ENCODE data around the gene IFT88.
"Not testable (repeated sequence)": the region's sequence is repeated elsewhere in the genome, so short reads cannot be mapped to it uniquely, and the experiment has no call there.

IFT88 gene

GRCh38 chr13:20636079-20636478 lies 69.1 kb downstream of the IFT88 start:
- DNase-seq = no peak

DNA sequence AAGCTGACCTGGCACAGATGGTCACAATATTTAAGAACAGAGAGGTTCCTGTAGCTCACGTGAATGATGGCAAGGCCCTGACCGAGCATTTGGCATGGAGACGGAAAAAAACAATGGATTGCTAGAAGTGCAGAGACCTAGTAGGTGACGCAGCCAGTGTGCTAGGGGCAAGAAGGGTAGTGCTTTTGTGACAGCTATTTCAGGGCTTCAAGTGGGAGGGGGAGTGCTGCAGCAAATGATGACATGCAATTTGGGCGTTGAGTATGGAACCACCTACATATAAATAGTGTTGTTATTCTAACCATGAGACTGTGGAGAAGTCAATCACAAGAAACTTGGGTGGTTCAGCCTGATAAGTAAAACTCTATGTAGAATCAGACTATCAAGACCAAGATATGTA lies 70.9 kb downstream of the IFT88 start:
- DNase-seq = no peak

GRCh38 chr13:20647758-20648157 lies 80.8 kb downstream of the IFT88 start:
- no peak for DNase-seq

- no peak for DNase-seq
Observed at GRCh38 chr13:20652946-20653345, 86.0 kb downstream of the IFT88 start.

- no peak for DNase-seq
Observed at GRCh38 chr13:20654156-20654555, 87.2 kb downstream of the IFT88 start.

DNA sequence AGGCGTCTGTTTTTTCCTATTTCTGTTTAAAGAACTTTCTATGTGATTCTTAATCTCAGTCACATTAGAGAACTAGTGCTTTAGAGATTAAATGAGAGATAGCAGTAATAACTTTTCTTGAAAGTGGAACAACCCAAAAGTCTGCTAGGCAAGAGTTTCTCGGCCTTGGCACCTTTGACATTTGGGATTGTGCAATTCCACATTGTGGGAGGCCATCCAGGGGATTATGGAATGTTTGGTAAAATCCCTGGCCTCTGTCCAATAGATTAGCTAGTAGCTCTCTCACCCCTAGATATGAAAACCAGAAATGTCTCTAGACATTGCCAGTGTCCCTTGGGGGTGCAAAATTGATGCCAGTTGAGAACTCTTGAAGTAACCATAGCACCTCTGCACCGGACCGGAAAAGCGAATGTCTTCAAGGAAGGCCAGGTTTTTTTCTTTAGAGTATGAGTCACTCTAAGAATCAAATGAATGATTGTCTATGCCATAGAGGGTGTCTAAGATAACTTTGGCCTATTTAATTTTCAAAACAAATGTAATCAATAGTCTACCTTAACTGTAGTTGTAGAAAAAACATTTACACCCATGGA lies 91.6 kb downstream of the IFT88 start:
- DNase-seq = no peak

- no peak for DNase-seq
Observed at GRCh38 chr13:20664351-20664750, 97.4 kb downstream of the IFT88 start.

- no peak for DNase-seq
Observed at GRCh38 chr13:20666948-20667347, 100.0 kb downstream of the IFT88 start.

DNA sequence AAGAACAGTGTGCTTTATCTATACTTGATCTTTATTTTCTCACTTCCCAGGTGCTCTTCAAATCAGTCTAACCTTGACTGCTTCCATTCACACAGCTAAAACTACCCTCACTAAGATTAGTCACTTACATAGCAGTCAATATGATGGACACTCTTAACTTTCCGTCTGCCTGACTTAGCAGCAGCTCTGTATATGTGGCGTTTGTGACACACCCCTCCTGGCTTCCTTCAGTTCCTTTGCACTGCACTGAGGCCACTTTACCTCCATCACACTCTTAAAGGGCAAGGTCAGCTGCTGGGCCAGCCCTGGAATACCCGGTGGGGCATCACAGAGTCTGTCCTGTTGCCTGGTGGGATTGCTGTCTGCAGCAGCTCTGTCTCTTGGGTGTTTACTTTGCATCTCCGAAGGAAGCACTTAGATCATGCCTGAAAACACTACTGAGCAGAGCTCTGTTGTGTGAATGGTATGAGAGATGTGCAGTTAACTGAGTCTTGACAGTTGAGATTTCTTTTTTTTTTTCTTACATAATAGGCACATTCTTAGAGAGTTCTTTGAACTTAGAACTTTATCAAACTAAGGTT lies 101.0 kb downstream of the IFT88 start:
- DNase-seq = no peak

- no peak for DNase-seq
Observed at GRCh38 chr13:20669162-20669561, 102.2 kb downstream of the IFT88 start.

DNA sequence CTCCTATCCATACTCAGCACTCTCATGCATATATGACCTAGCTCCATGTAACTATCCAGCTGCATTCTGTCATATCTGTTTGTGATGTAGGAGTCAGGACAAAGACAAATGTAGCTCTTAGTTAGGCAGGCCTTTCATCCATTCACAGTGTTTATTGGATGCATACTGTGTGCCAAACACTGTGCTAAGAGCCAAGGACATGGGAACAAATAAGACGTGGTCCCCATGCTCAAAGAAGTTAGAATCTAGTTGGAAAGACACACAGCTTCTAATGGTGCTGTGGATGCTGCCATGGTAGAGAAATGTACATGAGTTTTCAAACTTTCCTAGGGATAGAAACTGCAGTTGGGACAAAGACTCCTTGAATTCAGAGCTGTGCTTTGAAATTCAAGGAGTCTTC lies 104.8 kb downstream of the IFT88 start:
- no peak for DNase-seq

DNA sequence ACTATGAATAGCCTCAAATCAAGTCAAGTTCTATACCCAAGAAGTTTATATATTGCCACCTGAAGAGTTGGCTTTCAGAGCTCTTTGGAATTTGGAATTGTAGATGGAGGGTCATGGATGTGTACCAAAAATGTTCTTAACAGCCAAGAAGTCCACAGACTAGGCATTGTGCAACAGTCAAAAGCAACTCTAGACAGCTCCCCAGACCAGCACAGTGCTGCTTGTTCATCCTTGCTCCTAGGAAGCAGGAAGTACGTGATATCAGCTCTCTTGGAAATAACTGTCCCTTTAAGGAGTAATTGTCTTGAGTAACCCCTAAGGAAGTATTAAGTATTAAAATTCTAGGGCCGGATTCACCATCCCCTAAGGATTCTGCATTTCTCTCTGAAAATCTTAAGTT lies 105.8 kb downstream of the IFT88 start:
- no peak for DNase-seq

DNA sequence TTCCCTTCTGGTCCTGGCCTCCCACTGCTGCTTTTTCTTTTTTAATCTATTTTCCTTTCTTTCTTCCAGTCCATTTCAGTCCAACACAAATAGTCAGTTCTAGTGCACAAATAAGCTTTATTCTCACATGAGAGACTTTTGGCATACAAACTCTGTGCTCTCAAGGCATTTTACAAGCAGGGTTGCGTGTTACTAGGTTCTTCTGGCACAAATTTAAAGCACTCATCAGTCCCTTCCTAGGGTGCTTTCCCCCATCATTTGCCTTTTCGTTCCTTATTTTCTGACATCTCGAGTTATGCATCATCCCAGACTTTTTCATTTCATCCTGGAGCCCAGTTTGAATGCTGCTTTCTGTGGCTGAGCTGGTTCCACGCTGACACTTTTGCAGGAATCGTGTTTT lies 106.8 kb downstream of the IFT88 start:
- DNase-seq = no peak

DNA sequence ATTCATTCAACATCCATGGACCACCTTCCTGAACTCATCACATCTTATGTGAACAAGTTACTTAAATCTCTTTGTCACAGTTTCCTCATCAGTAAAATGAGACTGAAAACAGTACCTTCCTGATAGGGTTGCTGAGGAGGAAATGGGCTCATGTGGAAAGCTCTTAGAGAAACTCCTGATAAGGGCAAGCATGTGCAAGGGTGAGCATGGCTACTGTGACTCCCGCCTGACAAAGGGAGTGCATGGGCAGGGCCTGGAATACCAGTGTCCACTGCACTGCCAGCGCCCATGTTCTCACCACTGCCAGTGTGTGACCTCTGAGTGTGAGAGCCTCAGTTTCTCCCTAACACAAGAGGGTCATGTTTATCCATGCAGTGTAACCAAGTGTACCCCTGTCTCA lies 109.3 kb downstream of the IFT88 start:
- DNase-seq = no peak

DNA sequence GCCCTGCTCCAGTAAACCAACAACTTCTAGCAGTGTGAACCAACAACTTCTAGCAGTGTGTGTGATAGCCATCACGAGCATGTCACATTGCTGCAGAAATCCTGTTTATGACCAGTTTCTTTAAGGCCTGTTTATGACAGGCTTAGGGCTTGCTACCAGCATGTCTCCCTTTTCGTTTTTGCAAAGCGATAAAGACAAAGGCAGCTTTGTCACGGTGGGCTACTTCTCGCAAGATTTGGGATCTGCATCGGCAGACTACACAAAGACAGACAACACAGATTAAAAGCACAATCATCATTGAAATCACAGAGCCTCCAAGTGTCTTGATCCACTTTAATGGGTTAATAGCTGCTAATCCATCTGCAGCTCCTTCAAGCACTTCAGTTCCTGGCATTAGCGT lies 111.6 kb downstream of the IFT88 start:
- DNase-seq = not testable (repeated sequence)

DNA sequence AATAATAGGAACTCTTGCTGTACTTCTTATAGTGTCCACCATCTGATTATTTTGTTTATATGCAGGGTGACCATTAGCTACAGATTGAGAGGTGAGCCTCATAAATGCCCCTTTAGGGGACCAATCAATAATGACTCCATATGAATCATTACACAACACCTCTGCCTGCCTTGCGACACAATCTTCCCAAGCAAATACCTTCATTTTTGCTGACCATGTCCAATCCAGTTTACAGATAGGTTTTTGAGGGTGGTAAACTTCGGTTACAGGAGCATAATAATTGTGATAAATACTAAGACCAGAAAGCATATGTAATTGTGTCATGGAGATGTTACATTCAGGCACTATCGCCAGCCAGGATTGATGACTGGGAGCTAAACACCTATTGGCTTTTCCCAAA lies 112.9 kb downstream of the IFT88 start:
- DNase-seq = no peak

DNA sequence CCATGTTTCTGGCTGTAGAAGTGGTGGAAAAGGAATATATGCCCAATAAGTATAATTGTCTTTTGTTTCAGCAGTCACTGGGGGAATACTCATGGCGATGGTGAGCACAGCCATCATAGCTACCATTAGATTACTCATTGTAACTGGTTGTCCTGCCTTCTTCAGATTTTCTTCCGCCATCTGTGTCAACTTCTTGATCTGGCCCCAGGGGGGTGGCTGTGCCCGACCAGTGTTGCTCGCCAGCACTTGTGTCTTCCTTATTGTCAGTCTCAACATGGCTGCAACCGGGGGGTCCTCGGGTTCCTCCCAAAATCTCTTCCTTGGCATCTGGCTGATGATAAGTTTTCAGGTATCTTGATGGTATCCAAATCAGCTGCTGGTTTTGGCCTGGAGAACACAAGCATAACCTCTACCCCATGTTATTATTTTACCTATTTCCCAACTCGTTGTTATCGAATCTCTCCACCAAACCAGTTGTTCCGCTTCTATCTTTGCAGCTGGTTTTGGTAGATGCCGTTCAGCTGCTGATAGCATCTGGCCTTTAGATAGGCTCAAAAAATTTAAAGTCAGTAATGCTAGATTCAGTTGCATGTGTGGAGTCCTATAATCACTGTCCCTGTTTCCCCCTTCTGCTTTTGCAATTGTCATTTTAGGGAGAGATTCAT lies 113.6 kb downstream of the IFT88 start:
- no peak for DNase-seq

- not testable (repeated sequence) for DNase-seq
Observed at GRCh38 chr13:20681481-20681880, 114.5 kb downstream of the IFT88 start.

DNA sequence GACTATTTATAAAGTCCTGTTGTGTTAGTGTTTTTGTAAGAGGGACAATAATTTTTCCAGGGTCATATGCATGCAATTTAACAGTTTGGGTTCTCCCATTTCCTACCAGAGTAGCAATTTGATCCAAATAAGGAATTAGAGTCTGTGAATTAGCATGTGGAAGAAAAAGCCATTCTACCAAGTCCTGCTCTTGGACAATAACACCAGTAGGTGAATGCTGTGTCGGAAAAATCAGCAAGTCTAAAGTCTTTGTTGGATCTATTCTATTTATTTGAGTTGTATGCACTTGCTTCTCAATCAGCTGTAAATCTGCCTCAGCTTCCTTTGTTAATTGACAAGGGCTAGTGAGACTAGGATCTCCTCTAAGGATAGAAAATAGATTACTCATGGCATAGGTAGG lies 115.1 kb downstream of the IFT88 start:
- no peak for DNase-seq

GRCh38 chr13:20684041-20684440 lies 117.1 kb downstream of the IFT88 start:
- no peak for DNase-seq

DNA sequence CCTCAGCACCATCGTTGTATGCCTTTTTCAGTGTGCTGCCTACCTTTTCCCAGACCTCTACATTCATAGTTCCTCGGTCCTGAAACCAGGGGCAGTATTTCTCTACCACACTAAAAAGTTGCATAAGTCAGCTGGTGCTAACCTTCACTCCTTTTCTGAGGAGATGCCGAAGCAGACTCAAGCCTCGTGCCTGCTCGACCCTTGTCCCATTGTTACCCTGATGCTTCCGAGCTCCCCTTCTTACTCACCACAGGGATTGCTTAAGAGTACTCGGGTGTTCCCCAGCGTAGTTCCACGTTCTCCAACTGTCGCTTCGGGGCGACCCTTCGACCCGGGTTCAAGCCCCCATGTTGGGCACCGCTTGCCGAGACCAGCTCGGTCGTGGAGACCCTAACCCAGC lies 117.6 kb downstream of the IFT88 start:
- no peak for DNase-seq

GRCh38 chr13:20685092-20685491 lies 118.1 kb downstream of the IFT88 start:
- DNase-seq = no peak

DNA sequence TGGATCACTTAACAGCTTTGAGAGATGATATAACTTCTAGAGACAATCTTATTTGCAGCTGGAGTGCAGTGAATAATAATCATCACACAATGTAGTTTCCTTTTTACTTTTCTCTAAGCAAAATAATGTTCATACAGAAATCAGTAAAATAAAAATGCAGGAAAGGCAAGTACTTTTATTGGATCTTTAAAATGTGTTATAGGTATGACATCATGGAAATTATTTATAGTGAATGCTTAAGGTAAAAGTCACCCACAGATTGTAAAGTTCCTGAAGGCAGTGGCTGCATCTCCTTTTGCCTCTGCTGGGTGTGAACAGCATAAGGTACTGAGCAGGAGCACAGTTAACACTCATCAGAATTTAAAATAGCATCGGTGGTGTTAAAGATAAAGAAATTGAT lies 119.2 kb downstream of the IFT88 start:
- DNase-seq = no peak

GRCh38 chr13:20686863-20687579 lies 120.1 kb downstream of the IFT88 start:
- DNase-seq = no peak

All from NCI-H146 (cell line).